OCI-LY3 (cell line): ENCODE data around the gene PTPN11.

Experiments
- H2AFZ ChIP-seq: fragments of 200-600, 300-600 bp; shearing (Covaris generic); 2 replicates; pipeline ENCODE4 v1.6.0; 2014; ENCODE audit warnings: antibody characterized with exemption, low read depth, low read length
- H3K27ac ChIP-seq: fragments of 200-600, 300-600 bp; sonication (generic); 2 replicates; pipeline ENCODE4 v1.5.1; 2014; ENCODE audit warnings: mild to moderate bottlenecking, low read length, moderate library complexity, mixed read lengths
- H3K27me3 ChIP-seq: fragments of 200-600, 300-600 bp; sonication (generic); 2 replicates; pipeline ENCODE4 v1.6.1; 2014; ENCODE audit warnings: low read depth, low read length, mixed read lengths
- H3K36me3 ChIP-seq: fragments of 200-600, 300-600 bp; sonication (generic); replicated peaks from 2 replicates; pipeline ENCODE3; 2014; ENCODE audit warnings: low read depth, low read length, mixed read lengths
- H3K4me1 ChIP-seq: fragments of 300-600, 200-600 bp; sonication (generic); 2 replicates; pipeline ENCODE4 v1.6.1; 2014; ENCODE audit warnings: low read length, mixed read lengths
- H3K4me2 ChIP-seq: fragments of 200-600, 300-600 bp; sonication (generic); 2 replicates; pipeline ENCODE4 v1.6.1; 2014; ENCODE audit warnings: low read length, mixed read lengths
- H3K4me3 ChIP-seq: fragments of 300-600, 200-600 bp; sonication (generic); 2 replicates; pipeline ENCODE4 v1.5.1; 2014; ENCODE audit warnings: antibody characterized with exemption, mild to moderate bottlenecking, low read length, moderate library complexity
- H3K79me2 ChIP-seq: fragments of 300-600, 200-600 bp; shearing (Covaris generic); 2 replicates; pipeline ENCODE4 v1.6.1; 2014; ENCODE audit warnings: mild to moderate bottlenecking, low read length, mixed read lengths
- H3K9ac ChIP-seq: fragments of 300-600, 200-600 bp; shearing (Covaris generic); 2 replicates; pipeline ENCODE4 v1.6.0; 2014; ENCODE audit warnings: mild to moderate bottlenecking, low read length, moderate library complexity
- H3K9me3 ChIP-seq: fragments of 200-600, 300-600 bp; shearing (Covaris generic); 2 replicates; pipeline ENCODE4 v1.6.1; 2014; ENCODE audit warnings: low read length, mixed read lengths; ENCODE audit not compliant: insufficient read depth
- H4K20me1 ChIP-seq: fragments of 200-600, 300-600 bp; sonication (generic); 2 replicates; pipeline ENCODE4 v1.6.1; 2016; ENCODE audit warnings: low read length, mixed read lengths; ENCODE audit not compliant: insufficient read depth
- EZH2phosphoT487 ChIP-seq: fragments of 200-600 bp; shearing (Covaris generic); IDR thresholded peaks from 2 replicates; pipeline ENCODE4 v1.6.1; 2018; ENCODE audit warnings: antibody characterized with exemption, mixed run types, low read depth
- TF ChIP-seq, protein P1 (sequence below): fragments of 200-600, 300-600 bp; sonication (generic); IDR thresholded peaks from 2 replicates; pipeline ENCODE4 v1.5.1; 2014; ENCODE audit warnings: antibody characterized with exemption, low read length, low read depth

Gene PTPN11

DNA sequence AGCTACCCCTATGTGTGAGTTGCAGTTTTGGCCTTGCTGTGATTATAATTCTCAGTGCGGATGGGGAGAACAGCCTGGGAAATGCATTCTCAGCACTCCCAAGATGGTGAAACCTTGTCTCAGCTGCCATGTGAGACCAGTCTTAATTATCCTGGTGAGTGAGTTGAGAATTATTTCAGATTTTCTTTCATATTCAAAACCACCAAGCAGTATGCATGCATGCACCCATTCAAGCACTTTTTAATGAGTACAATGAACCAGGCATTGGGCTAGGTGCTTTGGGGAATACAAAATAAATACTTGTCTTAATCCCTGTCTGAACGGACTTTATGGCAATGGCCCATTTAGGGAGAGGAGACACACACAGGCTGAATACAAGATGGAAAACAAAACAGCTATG lies 94.7 kb downstream of the PTPN11 start:
- H3K4me3 ChIP-seq, result no peak overlapping the region
- no peaks in the 10 kb centered on the region for H3K79me2 ChIP-seq
- no peak overlapping the region for H2AFZ ChIP-seq
- no peak overlapping the region for H3K9ac ChIP-seq
- H3K4me1 ChIP-seq, result no peaks in the 10 kb centered on the region
- no peaks in the 10 kb centered on the region for H4K20me1 ChIP-seq
- H3K4me2 ChIP-seq, result no peak overlapping the region
- H3K27ac ChIP-seq, result no peak overlapping the region
- H3K9me3 ChIP-seq, result no peaks in the 10 kb centered on the region
- TF ChIP-seq, protein P1, sequence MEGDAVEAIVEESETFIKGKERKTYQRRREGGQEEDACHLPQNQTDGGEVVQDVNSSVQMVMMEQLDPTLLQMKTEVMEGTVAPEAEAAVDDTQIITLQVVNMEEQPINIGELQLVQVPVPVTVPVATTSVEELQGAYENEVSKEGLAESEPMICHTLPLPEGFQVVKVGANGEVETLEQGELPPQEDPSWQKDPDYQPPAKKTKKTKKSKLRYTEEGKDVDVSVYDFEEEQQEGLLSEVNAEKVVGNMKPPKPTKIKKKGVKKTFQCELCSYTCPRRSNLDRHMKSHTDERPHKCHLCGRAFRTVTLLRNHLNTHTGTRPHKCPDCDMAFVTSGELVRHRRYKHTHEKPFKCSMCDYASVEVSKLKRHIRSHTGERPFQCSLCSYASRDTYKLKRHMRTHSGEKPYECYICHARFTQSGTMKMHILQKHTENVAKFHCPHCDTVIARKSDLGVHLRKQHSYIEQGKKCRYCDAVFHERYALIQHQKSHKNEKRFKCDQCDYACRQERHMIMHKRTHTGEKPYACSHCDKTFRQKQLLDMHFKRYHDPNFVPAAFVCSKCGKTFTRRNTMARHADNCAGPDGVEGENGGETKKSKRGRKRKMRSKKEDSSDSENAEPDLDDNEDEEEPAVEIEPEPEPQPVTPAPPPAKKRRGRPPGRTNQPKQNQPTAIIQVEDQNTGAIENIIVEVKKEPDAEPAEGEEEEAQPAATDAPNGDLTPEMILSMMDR, result no peak
- no peak for TF ChIP-seq EZH2phosphoT487
- H3K36me3 ChIP-seq, result no peaks in the 10 kb centered on the region
- H3K27me3 ChIP-seq, result no peaks in the 10 kb centered on the region

DNA sequence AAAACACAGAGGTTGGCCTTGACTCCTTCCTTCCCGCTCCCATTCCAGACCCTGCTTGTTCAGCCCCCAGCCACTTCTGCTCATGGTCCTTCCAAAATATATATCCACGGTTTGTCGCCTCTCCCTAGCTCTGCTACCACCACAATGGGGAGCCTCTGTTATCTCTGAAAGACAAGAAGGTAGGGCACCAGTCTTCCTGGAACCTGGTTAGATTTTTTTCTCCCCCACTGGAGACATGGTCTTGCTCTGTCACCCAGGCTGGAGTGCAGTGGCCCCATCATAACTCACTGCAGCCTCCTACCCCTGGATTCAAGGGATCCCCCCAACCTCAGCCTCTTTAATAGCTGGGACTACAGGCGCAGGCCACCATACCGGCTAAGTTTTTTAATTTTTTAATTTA lies 95.7 kb downstream of the PTPN11 start:
- Histone ChIP-seq H3K4me1 (no peaks in the 10 kb centered on the region), H4K20me1 (no peaks in the 10 kb centered on the region), H3K4me2 (no peak overlapping the region), H2AFZ (no peak overlapping the region), H3K36me3 (no peaks in the 10 kb centered on the region), H3K9ac (no peak overlapping the region), H3K9me3 (no peaks in the 10 kb centered on the region), H3K27me3 (no peaks in the 10 kb centered on the region), H3K79me2 (no peaks in the 10 kb centered on the region), H3K4me3 (no peak overlapping the region), H3K27ac (no peak overlapping the region)
- TF ChIP-seq EZH2phosphoT487, result no peak
- TF ChIP-seq, protein P1, result no peak

DNA sequence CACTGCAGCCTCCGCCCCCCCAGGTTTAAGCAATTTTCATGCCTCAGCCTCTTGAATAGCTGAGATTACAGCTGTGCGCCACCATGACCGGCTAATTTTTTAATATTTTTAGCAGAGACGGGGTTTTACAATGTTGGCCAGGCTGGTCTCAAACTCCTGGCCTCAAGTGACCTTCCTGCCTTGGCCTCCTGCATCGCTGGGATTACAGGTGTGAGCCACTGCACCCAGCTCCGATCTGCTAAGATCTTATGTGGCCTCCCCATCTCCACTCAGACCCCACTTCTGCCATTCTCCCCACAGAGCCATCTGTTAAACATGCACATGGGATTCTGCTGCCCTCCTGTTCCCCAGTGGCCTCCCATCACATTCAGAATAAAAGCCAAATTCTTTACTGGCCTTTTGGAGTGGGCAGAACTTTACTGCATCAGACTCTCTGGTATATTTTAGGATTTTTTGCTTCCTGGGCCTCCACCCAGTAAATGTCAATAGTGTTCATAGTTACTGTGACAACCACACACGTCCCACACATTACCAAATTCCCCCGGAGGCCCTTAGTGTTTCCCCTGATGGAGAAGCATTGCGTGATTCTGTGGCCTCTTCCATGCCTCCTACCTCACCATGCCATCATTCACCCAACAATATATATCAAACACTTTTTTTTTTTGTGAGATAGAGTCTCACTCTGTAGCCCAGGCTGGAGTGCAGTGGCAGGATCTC lies 96.3 kb downstream of the PTPN11 start:
- TF ChIP-seq, protein P1, result no peak
- no peak for TF ChIP-seq EZH2phosphoT487
- Histone ChIP-seq H3K79me2 (no peaks in the 10 kb centered on the region), H3K36me3 (no peaks in the 10 kb centered on the region), H2AFZ (no peak overlapping the region), H3K4me2 (no peak overlapping the region), H3K27me3 (no peaks in the 10 kb centered on the region), H3K4me3 (no peak overlapping the region), H4K20me1 (no peaks in the 10 kb centered on the region), H3K27ac (no peak overlapping the region), H3K9me3 (no peaks in the 10 kb centered on the region), H3K9ac (no peak overlapping the region), H3K4me1 (no peaks in the 10 kb centered on the region)

DNA sequence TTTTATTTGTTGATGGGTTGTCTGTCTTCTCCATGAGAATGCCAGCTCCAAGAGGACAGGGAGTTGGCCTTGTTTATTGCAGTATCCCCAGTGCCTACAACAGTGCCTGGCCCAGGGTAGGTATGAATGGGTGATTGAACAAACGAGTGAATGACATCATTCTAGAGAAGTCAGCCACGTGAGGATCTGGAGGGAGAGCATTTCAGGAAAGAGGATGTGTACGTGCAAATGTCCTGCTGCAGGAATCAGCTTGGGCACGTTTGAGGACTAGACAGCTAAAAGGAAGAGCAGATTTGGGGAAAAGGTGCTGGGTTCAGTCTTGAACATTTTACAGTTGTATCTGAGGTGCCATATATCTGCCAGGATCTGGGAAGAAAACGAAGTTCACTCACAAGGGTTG lies 97.1 kb downstream of the PTPN11 start:
- Histone ChIP-seq H3K27ac (no peak overlapping the region), H3K4me3 (no peak overlapping the region), H3K4me1 (no peaks in the 10 kb centered on the region), H3K9me3 (no peaks in the 10 kb centered on the region), H2AFZ (no peak overlapping the region), H4K20me1 (no peaks in the 10 kb centered on the region), H3K9ac (no peak overlapping the region), H3K27me3 (no peaks in the 10 kb centered on the region), H3K4me2 (no peak overlapping the region), H3K79me2 (no peaks in the 10 kb centered on the region), H3K36me3 (no peaks in the 10 kb centered on the region)
- TF ChIP-seq, protein P1, result no peak
- TF ChIP-seq EZH2phosphoT487, result no peak
